ENCODE measurements around the gene NPLOC4. TPM values are rescaled to one million over a fixed set of nuclear protein-coding genes. Genes with fewer than 3 reads are reported as not detected.
"Not testable (repeated sequence)": the region's sequence is repeated elsewhere in the genome, so short reads cannot be mapped to it uniquely, and the experiment has no call there.

NPLOC4 gene
- 89.3 and 93.9 TPM in 2 replicates for total RNA-seq (2014; rRNA removed; shearing (Covaris generic))

GRCh38 chr17:81636505-81637288 lies at the start of gene NPLOC4, which contains the start of gene TSPAN10:
Gene NPLOC4, minus strand, starts transcription at chr17:81637112. Its CDS starts 182 bp downstream, at chr17:81636930.
Gene TSPAN10, plus strand, starts transcription at chr17:81637196. Its CDS starts 5,217 bp downstream, at chr17:81642413.
- peak; percentile 68 for DNase-seq (ENCODE audit: low spot score)

GRCh38 chr17:81686614-81687013 lies 49.7 kb upstream of the NPLOC4 start:
- DNase-seq (ENCODE audit: low spot score): no peak

GRCh38 chr17:81685108-81685507 lies 48.2 kb upstream of the NPLOC4 start:
- DNase-seq (ENCODE audit: low spot score): peak; percentile 81

- DNase-seq (ENCODE audit: low spot score): peak; percentile 73
These were observed 47.6 kb upstream of the NPLOC4 start for GRCh38 chr17:81684442-81684911.

GRCh38 chr17:81683584-81684441 lies 46.9 kb upstream of the NPLOC4 start, which contains the start of the genes ARL16 and HGS:
Gene ARL16, minus strand, starts transcription at chr17:81683797. Its CDS starts 44 bp downstream, at chr17:81683753.
Gene HGS, plus strand, starts transcription at chr17:81684011. Its CDS starts 56 bp downstream, at chr17:81684067.
- DNase-seq (ENCODE audit: low spot score): peak; percentile 97

GRCh38 chr17:81683208-81683583 lies 46.3 kb upstream of the NPLOC4 start:
- DNase-seq (ENCODE audit: low spot score): no peak

- no peak for DNase-seq (ENCODE audit: low spot score)
These were observed 45.8 kb upstream of the NPLOC4 start for GRCh38 chr17:81682565-81683207.

GRCh38 chr17:81681672-81682071 lies 44.8 kb upstream of the NPLOC4 start:
- peak; percentile 63 for DNase-seq (ENCODE audit: low spot score)

GRCh38 chr17:81680150-81680549 lies 43.2 kb upstream of the NPLOC4 start:
- no peak for DNase-seq (ENCODE audit: low spot score)

GRCh38 chr17:81676906-81677305 lies 40.0 kb upstream of the NPLOC4 start:
- no peak for DNase-seq (ENCODE audit: low spot score)

GRCh38 chr17:81675515-81676221 lies 38.8 kb upstream of the NPLOC4 start:
- not testable (repeated sequence) for DNase-seq (ENCODE audit: low spot score)

- DNase-seq (ENCODE audit: low spot score): no peak
These were observed 36.8 kb upstream of the NPLOC4 start for GRCh38 chr17:81673561-81674258.

GRCh38 chr17:81672954-81673353 lies 36.0 kb upstream of the NPLOC4 start:
- DNase-seq (ENCODE audit: low spot score): no peak

GRCh38 chr17:81672504-81672903 lies 35.6 kb upstream of the NPLOC4 start:
- no peak for DNase-seq (ENCODE audit: low spot score)

GRCh38 chr17:81667754-81668153 lies 30.8 kb upstream of the NPLOC4 start:
- no peak for DNase-seq (ENCODE audit: low spot score)

- peak; percentile 91 for DNase-seq (ENCODE audit: low spot score)
These were observed 29.7 kb upstream of the NPLOC4 start, which contains the start of the genes CCDC137 and OXLD1 for GRCh38 chr17:81666342-81667191. Gene CCDC137, plus strand, starts transcription at chr17:81666737. Its CDS starts 30 bp downstream, at chr17:81666767. Gene OXLD1, minus strand, starts transcription at chr17:81666605. Its CDS starts 28 bp downstream, at chr17:81666577.

- DNase-seq (ENCODE audit: low spot score): no peak
These were observed 29.1 kb upstream of the NPLOC4 start for GRCh38 chr17:81666092-81666341.

- no peak for DNase-seq (ENCODE audit: low spot score)
These were observed 28.5 kb upstream of the NPLOC4 start for GRCh38 chr17:81665205-81666091.

All from A172 (cell line).